Ascending aorta (tissue), 2 donors: ENCODE data around the gene PSMB4. TPM values are rescaled to one million over a fixed set of nuclear protein-coding genes. Genes with fewer than 3 reads are reported as not detected.

ENCODE experiments used
- DNase-seq, 2 donors: peaks; one replicate each; pipeline ENCODE4 v3.0.0-alpha.2; 2019; ENCODE audit warnings: low spot score in 2 of 2
- H3K27ac ChIP-seq, 2 donors: fragments of 200-600 bp; sonication (generic); one replicate each; pipeline ENCODE4 v1.5.1; 2016 to 2017; ENCODE audit warnings: mild to moderate bottlenecking in 1 of 2
- H3K27me3 ChIP-seq: fragments of 200-600 bp; sonication (generic); one replicate; pipeline ENCODE4 v1.5.1; 2017
- H3K36me3 ChIP-seq, 2 donors: fragments of 200-600 bp; sonication (generic); one replicate each; pipeline ENCODE4 v1.5.1; 2016
- H3K4me1 ChIP-seq, 2 donors: fragments of 200-600 bp; sonication (generic); one replicate each; pipeline ENCODE4 v1.5.1; 2016 to 2017; ENCODE audit warnings: mild to moderate bottlenecking in 1 of 2
- H3K4me3 ChIP-seq, 2 donors: fragments of 200-600 bp; sonication (generic); one replicate each; pipeline ENCODE4 v1.5.1; 2016 to 2017; ENCODE audit warnings: mild to moderate bottlenecking in 1 of 2
- H3K9me3 ChIP-seq, 2 donors: fragments of 200-600 bp; sonication (generic); one replicate each; pipeline ENCODE4 v1.5.1; 2016
- CTCF ChIP-seq, 3 experiments: fragments of 200-600 bp in 2 of 3; fragments of 450-650 bp in 1 of 3; sonication (generic) in 2 of 3; IDR thresholded peaks; one replicate each; pipeline ENCODE4 v1.5.1; 2016 to 2019; ENCODE audit warnings: antibody characterized with exemption in 3 of 3, mild to moderate bottlenecking in 1 of 3, moderate library complexity in 1 of 3
- intact Hi-C: fragments of 100-400 bp; cut with DNase I; formaldehyde crosslinking; loops from one replicate; pipeline ENCODE4 v1.15.1; 2023
- total RNA-seq: library from RNA; depleted of rRNA; stranded (reverse); fragments of >200 nt; gene quantifications from one replicate; pipeline ENCODE4 v1.1.0, GENCODE V29; 2016

Gene PSMB4
- total RNA-seq, 1 donor from 2014 or later: 320 TPM

GRCh38 chr1:151362308-151363155 is 36.8 kb upstream of the PSMB4 start:
- peak in 1 of 2 donors; percentile 27 for DNase-seq
- H3K36me3 ChIP-seq: peaks cover 24 to 34% of the 10 kb centered on the region in 2 donors
- TF ChIP-seq CTCF (IDR thresholded peaks at IDR 0.05): no peak
- no peaks in the 10 kb centered on the region for H3K27me3 ChIP-seq
- H3K4me1 ChIP-seq: no peaks in the 10 kb centered on the region
- intact Hi-C loops: no loop called here
- no peak overlapping the region for H3K27ac ChIP-seq
- H3K9me3 ChIP-seq: no peaks in the 10 kb centered on the region
- H3K4me3 ChIP-seq: no peak overlapping the region

GRCh38 chr1:151364996-151365395 is 34.4 kb upstream of the PSMB4 start:
- Histone ChIP-seq H3K27ac (no peak overlapping the region), H3K27me3 (no peaks in the 10 kb centered on the region), H3K4me1 (peaks cover 3 to 5% of the 10 kb centered on the region in 2 donors), H3K4me3 (no peak overlapping the region), H3K36me3 (peaks cover 24 to 39% of the 10 kb centered on the region in 2 donors), H3K9me3 (no peaks in the 10 kb centered on the region)
- TF ChIP-seq CTCF (IDR thresholded peaks at IDR 0.05): no peak
- DNase-seq: no peak
- intact Hi-C loops: no loop called here

GRCh38 chr1:151367658-151368392 is 31.5 kb upstream of the PSMB4 start:
- no peak for TF ChIP-seq CTCF (IDR thresholded peaks at IDR 0.05)
- DNase-seq: no peak
- intact Hi-C loops: no loop called here
- no peaks in the 10 kb centered on the region for H3K27me3 ChIP-seq
- H3K9me3 ChIP-seq: no peaks in the 10 kb centered on the region
- H3K36me3 ChIP-seq: peaks cover 24 to 34% of the 10 kb centered on the region in 2 donors
- peaks cover 15 to 31% of the 10 kb centered on the region in 2 donors for H3K4me1 ChIP-seq
- no peak overlapping the region for H3K4me3 ChIP-seq
- H3K27ac ChIP-seq: no peak overlapping the region

GRCh38 chr1:151368393-151369301 is 30.7 kb upstream of the PSMB4 start:
- Histone ChIP-seq H3K36me3 (peaks cover 24 to 31% of the 10 kb centered on the region in 2 donors), H3K9me3 (no peaks in the 10 kb centered on the region), H3K4me3 (no peak overlapping the region), H3K27ac (no peak overlapping the region), H3K4me1 (peaks cover 15 to 34% of the 10 kb centered on the region in 2 donors), H3K27me3 (no peaks in the 10 kb centered on the region)
- intact Hi-C loops: no loop called here
- TF ChIP-seq CTCF (IDR thresholded peaks at IDR 0.05): no peak
- peak in 1 of 2 donors; percentile 48 for DNase-seq

GRCh38 chr1:151369302-151369610 is 30.1 kb upstream of the PSMB4 start:
- TF ChIP-seq CTCF (IDR thresholded peaks at IDR 0.05): no peak
- H3K27me3 ChIP-seq: no peaks in the 10 kb centered on the region
- H3K4me3 ChIP-seq: no peak overlapping the region
- peaks cover 15 to 34% of the 10 kb centered on the region in 2 donors for H3K4me1 ChIP-seq
- no peak for DNase-seq
- H3K36me3 ChIP-seq: peaks cover 21 to 25% of the 10 kb centered on the region in 2 donors
- intact Hi-C loops: no loop called here
- H3K27ac ChIP-seq: no peak overlapping the region
- H3K9me3 ChIP-seq: no peaks in the 10 kb centered on the region
